Activated CD8-positive, alpha-beta memory T cell treated with anti-CD3 and anti-CD28 coated beads, Interleukin-2, amount 50 U/mL, for 48 hours (primary cell): ENCODE results near the gene RCBTB2.
"Not testable (repeated sequence)": the region's sequence is repeated elsewhere in the genome, so short reads cannot be mapped to it uniquely, and the experiment has no call there.

Experiments used
- DNase-seq: peaks from one replicate; pipeline ENCODE4 v3.0.0-alpha.2; 2020

The RCBTB2 gene

GRCh38 chr13:48492470-48493065 lies 40.3 kb downstream of the RCBTB2 start:
- DNase-seq, result peak; percentile 81

GRCh38 chr13:48492096-48492440 lies 40.8 kb downstream of the RCBTB2 start:
- no peak for DNase-seq

- no peak for DNase-seq
Observed at GRCh38 chr13:48491423-48492095, 41.3 kb downstream of the RCBTB2 start.

GRCh38 chr13:48490241-48490640 lies 42.6 kb downstream of the RCBTB2 start:
- no peak for DNase-seq

GRCh38 chr13:48489666-48490065 lies 43.2 kb downstream of the RCBTB2 start:
- DNase-seq, result no peak

- no peak for DNase-seq
Observed at GRCh38 chr13:48488995-48489394, 43.9 kb downstream of the RCBTB2 start.

GRCh38 chr13:48487968-48488367 lies 44.9 kb downstream of the RCBTB2 start:
- DNase-seq, result no peak

- no peak for DNase-seq
Observed at GRCh38 chr13:48486836-48487235, 46.0 kb downstream of the RCBTB2 start.

- no peak for DNase-seq
Observed at GRCh38 chr13:48486362-48486761, 46.5 kb downstream of the RCBTB2 start.

GRCh38 chr13:48485432-48485831 lies 47.4 kb downstream of the RCBTB2 start:
- DNase-seq, result no peak

- DNase-seq, result no peak
Observed at GRCh38 chr13:48483575-48483974, 49.3 kb downstream of the RCBTB2 start.

- DNase-seq, result no peak
Observed at GRCh38 chr13:48478391-48478790, 54.5 kb downstream of the RCBTB2 start.

GRCh38 chr13:48477191-48477855 lies 55.6 kb downstream of the RCBTB2 start:
- no peak for DNase-seq

GRCh38 chr13:48476686-48477085 lies 56.2 kb downstream of the RCBTB2 start:
- DNase-seq, result no peak

GRCh38 chr13:48476215-48476614 lies 56.7 kb downstream of the RCBTB2 start:
- DNase-seq, result no peak

GRCh38 chr13:48475230-48475629 lies 57.6 kb downstream of the RCBTB2 start:
- no peak for DNase-seq

- DNase-seq, result no peak
Observed at GRCh38 chr13:48457578-48458242, 75.2 kb downstream of the RCBTB2 start.

GRCh38 chr13:48456546-48456945 lies 76.3 kb downstream of the RCBTB2 start:
- DNase-seq, result no peak

- not testable (repeated sequence) for DNase-seq
Observed at GRCh38 chr13:48451196-48451595, 81.7 kb downstream of the RCBTB2 start.

- no peak for DNase-seq
Observed at GRCh38 chr13:48449656-48450055, 83.2 kb downstream of the RCBTB2 start.

- DNase-seq, result no peak
Observed at GRCh38 chr13:48448959-48449614, 83.8 kb downstream of the RCBTB2 start.

- DNase-seq, result no peak
Observed at GRCh38 chr13:48448285-48448958, 84.5 kb downstream of the RCBTB2 start.

GRCh38 chr13:48446464-48446863 lies 86.4 kb downstream of the RCBTB2 start:
- DNase-seq, result no peak
